Measurements from ENCODE around the gene MAP4.

GRCh38 chr3:48065035-48065434, 48.8 kb upstream of the MAP4 start:
- TF ChIP-seq, protein P1, sequence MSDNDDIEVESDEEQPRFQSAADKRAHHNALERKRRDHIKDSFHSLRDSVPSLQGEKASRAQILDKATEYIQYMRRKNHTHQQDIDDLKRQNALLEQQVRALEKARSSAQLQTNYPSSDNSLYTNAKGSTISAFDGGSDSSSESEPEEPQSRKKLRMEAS (IDR thresholded peaks at IDR 0.05), result no peak
- TF ChIP-seq CTCF (IDR thresholded peaks at IDR 0.05), result no peak
- no peak for TF ChIP-seq CHD2 (IDR thresholded peaks at IDR 0.05; ENCODE audit: low read length, partially characterized antibody)
- TF ChIP-seq FOXS1 (CRISPR knock-in tag; IDR thresholded peaks at IDR 0.05), result no peak
- no peak for TF ChIP-seq HOXA7 (CRISPR knock-in tag; IDR thresholded peaks at IDR 0.05)
- TF ChIP-seq PBX3 (IDR thresholded peaks at IDR 0.05), result no peak
- no peak for TF ChIP-seq PHF8 (IDR thresholded peaks at IDR 0.05; ENCODE audit: borderline replicate concordance, low read depth)

Measured in A549 (cell line).